ENCODE data around the gene TRIO. TPM values are rescaled to one million over a fixed set of nuclear protein-coding genes. Genes with fewer than 3 reads are reported as not detected.

TRIO gene
- total RNA-seq, 6 donors from 2014 or later = 138 to 408 (median 156) TPM

DNA sequence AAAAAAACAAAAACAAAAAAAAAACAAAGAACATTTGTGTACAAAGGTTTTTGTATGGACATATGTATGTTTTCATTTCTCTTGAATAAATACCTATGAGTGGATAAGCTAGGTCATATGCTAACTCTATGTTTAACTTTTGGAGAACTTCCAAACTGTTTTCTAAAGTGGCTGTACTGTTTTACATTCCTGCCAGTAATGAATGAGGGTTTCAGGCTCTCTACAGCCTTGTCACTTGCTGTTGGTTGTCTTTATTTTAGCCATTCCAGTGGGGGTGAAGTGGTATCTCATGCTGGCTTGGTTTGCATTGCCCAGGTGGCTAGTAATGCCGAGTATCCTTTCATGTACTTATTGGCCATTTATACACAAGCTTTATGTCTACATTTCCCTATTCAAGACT, 9.1 kb upstream of the TRIO start:
- no peak for ATAC-seq (ENCODE audit: low FRiP score in 2 of 2)

DNA sequence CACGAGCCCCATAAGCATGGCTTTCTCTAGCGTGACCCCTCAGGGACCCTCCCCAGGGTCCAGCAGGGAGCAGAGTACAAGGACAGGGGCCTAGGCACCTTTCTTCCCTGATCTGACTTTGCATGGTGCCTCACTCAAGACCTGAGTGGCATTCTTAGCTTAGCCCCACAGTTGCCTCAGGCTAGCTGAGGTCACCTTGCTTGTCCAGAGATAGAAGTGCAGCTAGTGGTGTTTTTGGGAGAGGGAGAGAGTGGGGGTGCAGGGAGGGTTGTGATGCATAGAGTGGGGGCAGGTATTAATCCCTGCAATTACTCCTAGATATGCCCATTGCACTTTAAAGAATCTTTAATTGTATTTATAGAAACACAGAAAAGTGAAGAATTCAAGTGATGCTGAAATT, 8.4 kb upstream of the TRIO start:
- Histone ChIP-seq H3K36me3 (no peaks in the 10 kb centered on the region), H3K27ac (no peak overlapping the region), H3K9me3 (no peaks in the 10 kb centered on the region), H3K4me1 (peaks cover 2 to 9% (median 6%) of the 10 kb centered on the region in 4 donors), H3K4me3 (no peak overlapping the region), H3K27me3 (no peaks in the 10 kb centered on the region)
- WGBS, 2 donors = 85 to 86% methylated on average over 2 of the region's 2 CpGs
- DNase-seq = no peak
- TF ChIP-seq, protein P1, sequence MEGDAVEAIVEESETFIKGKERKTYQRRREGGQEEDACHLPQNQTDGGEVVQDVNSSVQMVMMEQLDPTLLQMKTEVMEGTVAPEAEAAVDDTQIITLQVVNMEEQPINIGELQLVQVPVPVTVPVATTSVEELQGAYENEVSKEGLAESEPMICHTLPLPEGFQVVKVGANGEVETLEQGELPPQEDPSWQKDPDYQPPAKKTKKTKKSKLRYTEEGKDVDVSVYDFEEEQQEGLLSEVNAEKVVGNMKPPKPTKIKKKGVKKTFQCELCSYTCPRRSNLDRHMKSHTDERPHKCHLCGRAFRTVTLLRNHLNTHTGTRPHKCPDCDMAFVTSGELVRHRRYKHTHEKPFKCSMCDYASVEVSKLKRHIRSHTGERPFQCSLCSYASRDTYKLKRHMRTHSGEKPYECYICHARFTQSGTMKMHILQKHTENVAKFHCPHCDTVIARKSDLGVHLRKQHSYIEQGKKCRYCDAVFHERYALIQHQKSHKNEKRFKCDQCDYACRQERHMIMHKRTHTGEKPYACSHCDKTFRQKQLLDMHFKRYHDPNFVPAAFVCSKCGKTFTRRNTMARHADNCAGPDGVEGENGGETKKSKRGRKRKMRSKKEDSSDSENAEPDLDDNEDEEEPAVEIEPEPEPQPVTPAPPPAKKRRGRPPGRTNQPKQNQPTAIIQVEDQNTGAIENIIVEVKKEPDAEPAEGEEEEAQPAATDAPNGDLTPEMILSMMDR (IDR thresholded peaks at IDR 0.05) = no peak
- TF ChIP-seq POLR2AphosphoS5 (IDR thresholded peaks at IDR 0.05) (no peak), EP300 (IDR thresholded peaks at IDR 0.05) (no peak), POLR2A (IDR thresholded peaks at IDR 0.05) (no peak)
- ATAC-seq (ENCODE audit: low FRiP score in 2 of 2) = no peak

More for the DNA sequence above, 9.1 kb upstream of the TRIO start:
- Histone ChIP-seq H3K36me3 (no peaks in the 10 kb centered on the region), H3K4me1 (peaks cover 2 to 9% (median 6%) of the 10 kb centered on the region in 4 donors), H3K27ac (no peak overlapping the region), H3K27me3 (no peaks in the 10 kb centered on the region), H3K4me3 (no peak overlapping the region), H3K9me3 (no peaks in the 10 kb centered on the region)
- DNase-seq = no peak
- WGBS, 2 donors = 38 to 59% methylated on average over 1 of the region's 1 CpG
- TF ChIP-seq POLR2AphosphoS5 (IDR thresholded peaks at IDR 0.05) (no peak), POLR2A (IDR thresholded peaks at IDR 0.05) (no peak), EP300 (IDR thresholded peaks at IDR 0.05) (no peak)
- TF ChIP-seq, protein P1 (IDR thresholded peaks at IDR 0.05) = no peak

DNA sequence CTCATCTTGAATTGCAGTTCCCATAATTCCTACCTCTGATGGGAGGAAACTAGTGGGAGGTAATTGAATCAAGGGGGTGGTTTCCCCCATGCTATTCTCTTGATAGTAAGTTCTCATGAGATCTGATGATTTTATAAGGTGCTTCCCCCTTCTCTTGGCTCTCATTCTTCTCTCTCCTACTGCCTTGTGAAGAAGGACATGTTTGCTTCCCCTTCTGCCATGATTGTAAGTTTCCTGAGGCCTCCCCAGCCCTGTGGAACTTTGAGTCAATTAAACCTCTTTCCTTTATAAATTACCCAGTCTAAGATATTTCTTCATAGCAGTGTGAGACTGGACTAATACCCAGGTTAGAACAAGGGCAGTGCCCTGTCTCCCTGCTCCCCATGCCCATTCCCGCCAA, 7.5 kb upstream of the TRIO start:
- Histone ChIP-seq H3K9me3 (no peaks in the 10 kb centered on the region), H3K27ac (no peak overlapping the region), H3K36me3 (no peaks in the 10 kb centered on the region), H3K4me1 (peaks cover 2 to 9% (median 6%) of the 10 kb centered on the region in 4 donors), H3K4me3 (no peak overlapping the region), H3K27me3 (no peaks in the 10 kb centered on the region)
- TF ChIP-seq EP300 (IDR thresholded peaks at IDR 0.05) = no peak
- no peak for TF ChIP-seq POLR2A (IDR thresholded peaks at IDR 0.05)
- TF ChIP-seq, protein P1 (IDR thresholded peaks at IDR 0.05) = no peak
- no peak for TF ChIP-seq POLR2AphosphoS5 (IDR thresholded peaks at IDR 0.05)
- WGBS, 2 donors = 100% methylated on average over 1 of the region's 1 CpG
- ATAC-seq (ENCODE audit: low FRiP score in 2 of 2) = no peak
- no peak for DNase-seq

DNA sequence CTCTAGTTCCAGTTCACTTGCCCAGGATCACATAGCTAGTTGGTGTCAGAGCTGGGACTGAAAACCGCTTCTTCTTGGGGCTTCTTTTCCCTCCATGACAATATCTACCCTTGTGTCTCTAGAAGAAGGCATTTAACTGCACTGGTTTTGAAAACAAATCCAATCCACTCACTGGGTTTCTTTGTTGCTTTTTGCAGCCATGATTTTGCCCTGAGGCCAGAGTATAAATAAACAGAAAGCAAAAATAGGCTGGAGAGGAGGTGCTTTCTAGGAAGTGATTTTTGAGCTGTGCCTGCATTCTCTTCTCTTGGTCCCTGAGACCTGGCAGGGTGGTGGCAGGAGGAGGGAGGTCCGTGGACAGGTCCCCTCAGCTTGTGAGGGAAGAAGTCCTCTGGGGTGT, 6.9 kb upstream of the TRIO start:
- 78 to 83% methylated on average over 2 of the region's 2 CpGs for WGBS, 2 donors
- no peak for TF ChIP-seq POLR2A (IDR thresholded peaks at IDR 0.05)
- no peak for TF ChIP-seq EP300 (IDR thresholded peaks at IDR 0.05)
- no peak for TF ChIP-seq POLR2AphosphoS5 (IDR thresholded peaks at IDR 0.05)
- TF ChIP-seq, protein P1 (IDR thresholded peaks at IDR 0.05) = no peak
- Histone ChIP-seq H3K27me3 (no peaks in the 10 kb centered on the region), H3K27ac (no peak overlapping the region), H3K9me3 (no peaks in the 10 kb centered on the region), H3K4me3 (no peak overlapping the region), H3K36me3 (no peaks in the 10 kb centered on the region), H3K4me1 (peaks cover 2 to 9% (median 6%) of the 10 kb centered on the region in 4 donors)
- ATAC-seq (ENCODE audit: low FRiP score in 2 of 2) (no peak), DNase-seq (no peak)

Measured in upper lobe of left lung (tissue), 6 donors.